GM23338 (cell line): ENCODE results near the gene MTCL3.

Experiments used
- ATAC-seq: fragments of 200-7000 bp; cut with Tn5 transposase; 3 replicates; pipeline ENCODE4 v1.9.1; 2020
- DNase-seq: peaks from one replicate; pipeline ENCODE4 v3.0.0-alpha.2; 2015; ENCODE audit warnings: low spot score
- H2AFZ ChIP-seq: fragments of 200-600 bp; sonication (generic); 2 replicates; pipeline ENCODE4 v1.8.0; 2016; ENCODE audit warnings: antibody characterized with exemption, mild to moderate bottlenecking, moderate library complexity
- H3F3A ChIP-seq: fragments of 200-600 bp; sonication (generic); replicated peaks from 2 replicates; pipeline ENCODE4 v1.8.0; 2017; ENCODE audit warnings: antibody characterized with exemption, mixed run types, low read depth
- H3K27ac ChIP-seq: fragments of 200-600 bp; sonication (generic); 2 replicates; pipeline ENCODE4 v1.6.1; 2016; ENCODE audit warnings: low read depth
- H3K27me3 ChIP-seq: fragments of 200-600 bp; sonication (generic); 2 replicates; pipeline ENCODE4 v1.8.0; 2016; ENCODE audit warnings: mild to moderate bottlenecking, mixed run types, moderate library complexity; ENCODE audit not compliant: insufficient read depth
- H3K36me3 ChIP-seq: fragments of 200-600 bp; sonication (generic); 2 replicates; pipeline ENCODE4 v1.8.0; 2016; ENCODE audit warnings: mild to moderate bottlenecking; ENCODE audit not compliant: insufficient read depth
- H3K4me1 ChIP-seq: fragments of 200-600 bp; sonication (generic); 2 replicates; pipeline ENCODE4 v1.8.0; 2016; ENCODE audit warnings: mild to moderate bottlenecking, moderate library complexity; ENCODE audit not compliant: insufficient read depth
- H3K4me2 ChIP-seq: fragments of 200-600 bp; sonication (generic); 2 replicates; pipeline ENCODE4 v1.7.1; 2017; ENCODE audit warnings: mixed run types
- H3K4me3 ChIP-seq: fragments of 200-600 bp; sonication (generic); 2 replicates; pipeline ENCODE4 v1.6.1; 2016; ENCODE audit warnings: mixed run types
- H3K79me2 ChIP-seq: fragments of 200-600 bp; sonication (generic); replicated peaks from 2 replicates; pipeline ENCODE4 v1.8.0; 2017; ENCODE audit warnings: mild to moderate bottlenecking; ENCODE audit not compliant: insufficient read depth
- H3K9me2 ChIP-seq: fragments of 200-600 bp; sonication (generic); 2 replicates; pipeline ENCODE4 v1.8.0; 2017; ENCODE audit not compliant: insufficient read depth
- H4K20me1 ChIP-seq: fragments of 200-600 bp; sonication (generic); replicated peaks from 2 replicates; pipeline ENCODE4 v1.8.0; 2017; ENCODE audit warnings: mild to moderate bottlenecking; ENCODE audit not compliant: insufficient read depth
- H3K27ac Mint-ChIP-seq: 2 replicates; pipeline ENCODE4 v1.8.0; 2020; ENCODE audit warnings: inconsistent platforms, mild to moderate bottlenecking, moderate library complexity, mixed read lengths
- H3K27me3 Mint-ChIP-seq: 3 replicates; pipeline ENCODE4 v1.8.0; 2022; ENCODE audit warnings: low read depth, mild to moderate bottlenecking, moderate library complexity, mixed read lengths, inconsistent platforms; ENCODE audit not compliant: insufficient read depth, poor library complexity
- H3K36me3 Mint-ChIP-seq: 3 replicates; pipeline ENCODE4 v1.8.0; 2021; ENCODE audit warnings: low read depth, mild to moderate bottlenecking, inconsistent platforms, moderate library complexity, mixed read lengths
- H3K4me1 Mint-ChIP-seq: 3 replicates; pipeline ENCODE4 v1.8.0; 2020; ENCODE audit warnings: mild to moderate bottlenecking, inconsistent platforms, mixed read lengths
- H3K4me3 Mint-ChIP-seq: 3 replicates; pipeline ENCODE4 v1.8.0; 2021; ENCODE audit warnings: moderate library complexity, mild to moderate bottlenecking, inconsistent platforms, mixed read lengths
- H3K9me3 Mint-ChIP-seq: 3 replicates; pipeline ENCODE4 v1.8.0; 2020; ENCODE audit warnings: moderate library complexity, mild to moderate bottlenecking, inconsistent platforms, mixed read lengths
- CREB1 ChIP-seq: fragments of 250-450 bp; sonication (Bioruptor Pico); IDR thresholded peaks from 2 replicates; pipeline ENCODE4 v1.5.0; 2020; ENCODE audit warnings: low read depth, mild to moderate bottlenecking, moderate library complexity
- ETS1 ChIP-seq: IDR thresholded peaks from 2 replicates; pipeline ENCODE4 v1.6.1; 2016; ENCODE audit warnings: antibody characterized with exemption
- EZH2 ChIP-seq: fragments of 200-600 bp; sonication (generic); IDR thresholded peaks from one replicate; pipeline ENCODE4 v1.8.0; 2017; ENCODE audit warnings: antibody characterized with exemption, mild to moderate bottlenecking, low read depth; ENCODE audit not compliant: unreplicated experiment
- EZH2phosphoT487 ChIP-seq: fragments of 200-600 bp; sonication (generic); IDR thresholded peaks from one replicate; pipeline ENCODE4 v1.8.1; 2018; ENCODE audit warnings: antibody characterized with exemption; ENCODE audit not compliant: unreplicated experiment
- JUNB ChIP-seq: IDR thresholded peaks from one replicate; pipeline ENCODE4 v1.6.1; 2016; ENCODE audit warnings: antibody characterized with exemption; ENCODE audit not compliant: unreplicated experiment
- NANOG ChIP-seq: IDR thresholded peaks from 2 replicates; pipeline ENCODE4 v1.6.1; 2016; ENCODE audit warnings: antibody characterized with exemption, borderline replicate concordance
- STAT1 ChIP-seq: IDR thresholded peaks from one replicate; pipeline ENCODE4 v1.6.1; 2016; ENCODE audit warnings: antibody characterized with exemption; ENCODE audit not compliant: unreplicated experiment
- ZNF331 ChIP-seq: fragments of 250-450 bp; sonication (Bioruptor Pico); IDR thresholded peaks from 2 replicates; pipeline ENCODE4 v1.5.0; 2020; ENCODE audit warnings: low read depth, mild to moderate bottlenecking, moderate library complexity
- ZNF462 ChIP-seq: fragments of 250-450 bp; sonication (Bioruptor Pico); IDR thresholded peaks from 2 replicates; pipeline ENCODE4 v1.5.0; 2020; ENCODE audit warnings: mild to moderate bottlenecking, moderate library complexity

The MTCL3 gene

GRCh38 chr6:127481628-127482027 is 37.5 kb downstream of the MTCL3 start (continued):
- no peak for TF ChIP-seq ZNF462 (CRISPR knock-in tag)
- TF ChIP-seq EZH2phosphoT487 = no peak
- TF ChIP-seq ZNF331 = no peak

GRCh38 chr6:127481111-127481510 is 38.0 kb downstream of the MTCL3 start:
- peaks cover 45% of the 10 kb centered on the region for H3K4me1 ChIP-seq
- H3K9me2 ChIP-seq = no peaks in the 10 kb centered on the region
- Mint-ChIP-seq H3K27ac (peak overlapping the region; percentile 97), H3K9me3 (no peaks in the 10 kb centered on the region), H3K4me1 (peaks cover 54% of the 10 kb centered on the region), H3K27me3 (no peaks in the 10 kb centered on the region), H3K4me3 (no peak overlapping the region), H3K36me3 (peaks cover 40% of the 10 kb centered on the region)
- H3K27ac ChIP-seq = peak overlapping the region; percentile 97
- H4K20me1 ChIP-seq = no peaks in the 10 kb centered on the region
- ATAC-seq (no peak), DNase-seq (no peak)
- no peak overlapping the region for H3K4me3 ChIP-seq
- peak overlapping the region; percentile 13; the same call in 1 of the 2 replicates for H3K4me2 ChIP-seq
- H3K36me3 ChIP-seq = peaks cover 4% of the 10 kb centered on the region; the same call in 1 of the 2 replicates
- H3F3A ChIP-seq = no peaks in the 10 kb centered on the region
- no peaks in the 10 kb centered on the region for H3K27me3 ChIP-seq
- no peaks in the 10 kb centered on the region for H3K79me2 ChIP-seq
- no peak overlapping the region for H2AFZ ChIP-seq
- TF ChIP-seq EZH2 = no peak
- no peak for TF ChIP-seq ZNF331
- no peak for TF ChIP-seq ETS1
- no peak for TF ChIP-seq CREB1 (CRISPR knock-in tag)
- TF ChIP-seq NANOG = no peak
- no peak for TF ChIP-seq STAT1
- no peak for TF ChIP-seq EZH2phosphoT487
- no peak for TF ChIP-seq JUNB
- TF ChIP-seq ZNF462 (CRISPR knock-in tag) = no peak
